GM18861 (cell line): ENCODE measurements around the gene SCN4A.

ENCODE experiments used
- ATAC-seq: cut with Tn5 transposase; IDR thresholded peaks from one replicate; pipeline ENCODE4 v1.9.1; 2021; ENCODE audit not compliant: unreplicated experiment

The SCN4A gene

GRCh38 chr17:63960006-63960405 lies 12.7 kb downstream of the SCN4A start:
- no peak for ATAC-seq

DNA sequence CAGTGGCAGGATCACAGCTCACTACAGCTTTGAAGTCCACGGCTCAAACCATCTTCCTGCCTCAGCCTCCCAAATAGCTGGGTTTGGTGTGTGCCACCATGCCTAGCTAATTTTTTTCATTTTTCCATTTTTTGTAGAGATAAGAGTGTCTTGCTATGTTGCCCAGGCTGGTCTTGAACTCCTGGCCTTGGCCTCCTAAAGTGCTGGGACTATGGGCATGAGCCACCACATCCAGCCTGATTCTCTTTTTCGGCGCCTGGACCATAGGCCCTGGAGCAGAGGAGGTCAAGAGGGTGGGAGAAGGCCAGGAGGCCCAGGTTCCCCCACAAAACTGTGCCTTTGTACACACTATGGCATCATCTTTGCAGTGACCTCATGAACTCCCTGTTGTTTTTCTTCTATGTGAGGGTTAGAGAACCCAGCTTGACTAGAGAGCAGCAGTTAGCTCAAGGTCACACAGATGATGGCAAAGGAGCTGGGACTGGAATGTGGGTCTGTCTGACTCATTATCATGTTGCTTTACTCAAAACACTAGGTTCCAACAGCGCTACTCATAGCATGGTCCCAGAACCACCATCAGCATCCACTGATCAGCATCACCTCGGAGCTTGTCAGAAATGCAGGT lies 16.3 kb downstream of the SCN4A start:
- ATAC-seq, result no peak

DNA sequence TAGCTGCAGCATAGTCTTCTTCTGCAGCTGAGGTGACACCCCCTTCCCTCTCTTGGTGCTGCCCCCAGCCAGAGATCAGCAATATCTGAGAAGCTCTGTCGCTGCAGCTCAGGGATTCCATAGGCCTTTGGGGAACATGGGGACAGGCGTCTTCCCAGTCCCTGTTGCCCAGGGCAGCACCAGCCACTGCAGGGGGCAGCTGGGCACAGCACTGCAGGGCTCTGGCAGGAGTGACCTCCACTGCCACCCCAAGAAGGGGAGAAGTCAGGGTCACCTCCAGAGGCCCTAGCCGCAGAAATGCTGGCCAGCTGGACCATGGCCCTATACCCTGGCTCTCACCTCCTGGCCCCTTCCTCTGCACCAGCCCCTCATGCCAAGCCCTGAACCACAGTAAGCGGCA lies 16.9 kb downstream of the SCN4A start:
- ATAC-seq, result no peak

DNA sequence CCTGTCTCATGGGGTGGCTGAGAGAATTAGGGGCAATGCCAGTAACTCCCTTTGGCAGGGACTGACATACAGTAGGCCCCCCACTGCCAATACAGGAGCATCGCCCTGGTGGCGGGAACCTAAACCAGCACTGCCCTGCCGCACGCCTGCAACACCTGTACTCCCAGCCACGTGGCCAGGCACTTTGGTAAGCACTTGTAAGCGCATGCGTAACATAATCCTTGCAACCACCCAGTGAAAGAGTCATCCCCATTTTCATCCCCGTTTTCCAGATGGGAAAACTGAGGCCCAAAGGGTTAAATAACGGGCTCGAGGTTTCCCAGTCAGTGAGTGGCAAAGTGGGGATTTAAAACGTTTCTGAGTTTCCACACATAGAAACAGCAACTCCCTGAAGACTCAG lies 17.5 kb downstream of the SCN4A start:
- no peak for ATAC-seq

DNA sequence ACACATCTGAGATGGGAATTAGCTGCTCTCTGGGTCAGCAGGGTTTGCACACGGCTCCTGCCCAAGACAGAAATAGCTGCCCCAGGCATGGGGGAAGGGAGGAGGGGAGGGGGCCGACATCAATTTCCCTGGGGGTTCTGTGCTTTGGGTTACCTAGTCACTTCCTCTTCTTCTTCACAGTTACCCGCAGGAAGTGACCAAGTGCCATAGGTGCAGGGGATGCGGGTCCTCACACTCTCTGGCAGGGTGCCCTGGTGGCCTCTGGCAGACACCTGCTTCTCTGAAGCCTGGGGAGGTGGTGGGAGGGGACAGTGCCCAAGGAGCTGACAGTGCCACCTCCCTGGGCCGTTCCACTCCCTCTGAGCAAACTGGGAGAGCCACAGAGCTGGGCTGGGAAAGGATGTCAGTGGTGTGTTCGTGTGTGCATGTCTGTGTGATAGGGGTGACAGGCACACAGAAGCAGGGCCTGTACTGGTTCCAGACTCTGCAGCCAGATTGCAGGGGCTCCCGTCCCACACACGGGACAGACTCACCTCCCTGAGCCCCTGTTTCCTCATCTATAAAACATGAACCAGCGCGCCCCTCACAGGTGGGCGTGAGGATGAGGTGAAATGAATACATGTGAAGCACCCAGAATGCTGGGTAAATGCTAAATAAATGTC lies 18.2 kb downstream of the SCN4A start:
- ATAC-seq, result peak; percentile 63

DNA sequence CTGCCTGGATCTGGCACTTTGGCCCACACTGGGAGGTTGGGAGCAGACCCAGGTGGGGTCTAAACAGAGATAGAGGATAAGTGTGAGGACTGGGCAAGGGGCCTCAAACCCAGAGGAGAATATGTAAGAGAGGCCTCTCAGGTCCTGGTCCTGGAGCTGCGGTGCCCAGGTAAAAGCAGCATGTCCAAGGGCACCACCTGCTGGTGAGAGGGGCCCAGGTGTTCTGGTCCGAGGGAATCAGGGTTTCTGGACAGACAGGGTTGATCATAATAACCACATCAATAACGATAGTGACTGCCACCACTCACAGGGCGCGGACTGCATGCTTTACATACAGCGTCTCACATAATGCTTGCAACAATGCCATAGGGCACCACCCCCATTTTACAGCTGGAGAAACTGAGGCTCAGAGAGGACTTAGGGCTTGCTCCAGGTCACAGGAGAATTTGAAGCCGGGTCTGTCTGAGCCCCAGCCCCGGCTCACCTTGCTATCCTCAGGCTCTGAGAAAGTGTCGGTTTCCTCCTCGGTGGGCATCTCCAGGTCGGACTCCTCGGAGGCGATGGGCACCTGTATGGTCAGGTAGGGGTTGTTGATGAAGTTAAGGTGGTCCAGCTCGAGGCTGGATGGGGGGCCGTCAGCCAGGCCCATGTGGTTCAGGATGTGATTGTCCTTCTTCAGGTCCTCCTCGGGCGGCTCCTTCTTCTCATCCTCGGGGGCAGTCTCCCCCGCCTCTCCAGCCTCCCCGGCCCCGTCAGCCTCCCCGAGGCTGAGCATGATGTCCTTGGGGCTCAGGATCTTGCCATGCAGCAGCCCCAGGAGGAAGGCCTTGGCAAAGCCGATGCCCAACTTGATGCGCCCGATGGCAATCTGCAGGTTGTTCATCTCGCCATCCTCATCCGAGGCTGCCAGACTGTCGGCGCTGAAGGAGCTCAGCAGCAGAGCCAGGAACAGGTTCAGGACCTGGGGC lies 21.5 kb downstream of the SCN4A start:
- ATAC-seq, result no peak

DNA sequence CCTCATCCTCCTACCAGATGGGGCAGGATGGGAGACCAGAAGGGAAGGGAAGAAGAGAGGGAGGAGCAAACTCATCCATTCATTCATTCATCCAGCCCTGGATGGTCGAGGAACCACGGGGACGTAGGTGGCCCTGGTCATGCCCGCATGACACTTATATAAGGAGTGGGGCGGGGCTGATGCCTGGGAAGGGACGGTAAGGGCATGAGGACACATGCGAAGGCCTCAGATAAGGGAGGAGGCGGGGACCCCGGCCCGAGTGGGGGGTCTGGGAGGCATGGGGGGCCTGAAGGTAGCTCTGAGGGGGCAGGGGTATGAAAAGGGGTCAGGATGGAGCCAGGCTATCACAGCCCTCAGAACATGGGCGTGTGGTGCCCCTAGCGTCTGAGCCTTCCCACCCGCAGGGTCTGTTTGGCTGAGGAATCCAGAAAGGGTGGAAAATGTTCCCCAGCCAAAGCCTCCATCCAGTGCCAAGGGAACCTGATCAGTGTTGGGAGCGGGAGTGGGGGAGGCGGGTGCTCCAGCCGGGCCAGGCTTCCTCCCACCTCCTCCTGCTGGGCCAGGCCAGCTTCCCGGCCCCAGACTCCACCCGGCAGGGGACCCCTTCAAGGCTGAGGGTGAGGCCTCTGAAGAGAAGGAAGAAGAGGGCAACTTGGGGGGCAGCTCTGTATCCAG lies 23.0 kb downstream of the SCN4A start:
- no peak for ATAC-seq

DNA sequence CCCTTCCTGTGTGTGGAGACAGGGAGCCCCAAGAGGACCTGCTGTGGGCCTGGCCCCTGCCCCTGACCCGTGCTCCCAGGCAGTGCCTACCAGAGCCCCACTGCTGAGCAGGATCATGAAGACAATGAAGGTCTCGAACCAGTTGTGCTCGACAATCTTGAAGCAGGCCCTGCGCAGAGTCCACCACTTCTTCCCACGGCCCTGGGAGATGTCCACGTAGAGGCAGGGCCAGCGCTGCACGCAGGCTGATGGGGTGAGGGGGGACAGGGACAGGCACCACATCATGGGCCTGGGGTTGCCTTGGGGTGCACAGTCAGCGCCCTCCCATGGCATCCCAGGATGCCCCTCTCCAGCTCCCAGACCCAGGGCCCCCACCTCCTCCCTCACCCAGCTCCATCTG lies 24.2 kb downstream of the SCN4A start:
- ATAC-seq, result no peak

DNA sequence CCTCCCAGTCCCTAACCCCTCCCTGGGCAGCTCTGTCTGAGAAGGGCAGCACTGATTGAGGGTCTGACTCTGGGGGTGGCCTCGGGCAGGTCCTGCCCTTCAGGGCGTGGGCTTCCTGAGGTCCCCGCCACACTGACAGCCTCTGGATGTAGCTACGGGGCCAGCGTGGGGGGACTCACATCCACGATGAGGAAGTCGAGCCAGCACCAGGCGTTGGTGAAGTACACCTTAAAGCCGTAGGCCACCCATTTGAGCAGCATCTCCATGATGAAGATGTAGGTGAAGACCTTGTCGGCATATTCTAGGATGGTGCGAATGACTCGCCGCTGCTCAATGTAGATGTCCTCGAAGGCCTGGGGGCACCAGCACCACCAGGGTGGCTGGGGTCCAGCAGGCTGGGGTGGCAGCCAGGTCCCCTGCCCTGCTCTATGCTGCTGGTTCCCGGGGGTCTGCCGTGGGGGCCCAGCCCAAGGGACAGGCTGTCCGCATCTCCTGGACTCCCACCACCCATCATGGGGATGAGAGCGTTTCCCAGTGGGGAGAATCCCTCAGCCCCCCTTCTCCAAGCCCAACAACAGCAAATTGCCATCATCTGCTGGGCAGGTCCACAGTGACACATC lies 24.9 kb downstream of the SCN4A start:
- no peak for ATAC-seq

GRCh38 chr17:63946440-63947363 lies 26.0 kb downstream of the SCN4A start:
- ATAC-seq, result peak; percentile 36

DNA sequence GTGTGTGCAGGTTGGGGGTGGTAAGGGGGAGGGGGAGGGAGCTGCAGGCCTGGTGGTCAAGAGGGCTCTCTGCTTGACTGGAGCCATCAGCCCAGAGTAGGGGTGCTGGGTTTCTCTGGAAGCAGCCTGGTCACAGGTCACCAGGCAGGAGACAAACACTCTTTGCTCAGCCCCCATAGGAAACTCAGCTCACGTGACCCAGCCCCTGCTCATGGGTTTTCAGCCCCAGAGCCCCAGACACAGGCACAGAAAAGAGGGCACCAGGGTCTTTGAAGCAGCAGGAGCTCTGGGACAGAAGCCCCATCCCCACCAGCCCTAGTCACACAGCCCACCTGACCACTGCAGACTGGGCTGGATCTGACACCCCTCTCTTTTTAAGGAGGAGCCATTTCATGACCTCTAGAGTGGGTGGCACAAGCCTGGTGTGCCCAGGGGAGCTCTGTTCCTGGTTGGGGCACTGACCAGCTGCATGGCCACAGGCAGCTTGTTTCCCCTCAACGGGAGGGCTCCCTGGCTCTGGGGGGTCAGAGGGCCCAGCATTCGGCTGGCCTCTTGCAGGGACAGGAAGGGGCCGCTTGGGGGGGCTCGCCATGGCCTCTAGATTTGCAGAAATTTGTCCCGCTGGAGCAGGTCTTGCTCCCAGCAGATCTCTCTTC lies 26.8 kb downstream of the SCN4A start:
- peak; percentile 52 for ATAC-seq

DNA sequence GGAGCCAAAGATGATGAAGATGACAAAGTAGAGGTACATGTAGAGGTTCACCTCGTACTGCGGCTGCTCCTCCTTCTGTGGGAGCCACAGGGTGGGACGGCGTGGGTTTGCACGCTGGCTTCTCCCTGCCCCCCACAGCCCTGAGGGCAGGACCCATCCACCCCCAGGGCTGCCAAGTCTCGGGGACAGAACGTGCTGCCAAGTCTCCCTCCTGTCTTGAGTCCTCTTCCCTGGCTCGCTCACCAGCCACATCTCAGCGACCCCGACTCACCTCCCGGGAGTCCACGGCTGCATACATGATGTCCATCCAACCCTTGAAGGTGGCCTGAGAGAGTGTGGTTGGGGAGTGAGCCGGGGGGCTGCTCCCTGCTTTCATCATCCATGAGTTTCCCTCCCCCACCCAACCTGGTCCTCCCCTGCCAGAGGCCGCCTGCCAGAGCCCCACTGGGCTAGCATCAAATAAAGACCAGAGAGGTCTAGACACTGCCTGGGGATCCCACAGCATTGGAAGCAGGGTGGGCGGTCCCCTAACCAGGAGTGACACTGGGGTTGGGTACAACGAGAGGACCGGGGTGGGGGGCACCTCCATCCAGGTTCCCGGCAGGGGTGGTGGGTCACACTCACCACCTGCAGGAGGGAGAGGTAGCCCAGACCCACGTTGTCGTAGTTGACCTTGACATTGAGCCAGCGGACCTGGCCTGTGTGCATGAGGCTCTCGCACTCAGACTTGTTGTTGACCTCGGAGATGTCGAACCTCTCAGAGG lies 27.8 kb downstream of the SCN4A start:
- no peak for ATAC-seq

DNA sequence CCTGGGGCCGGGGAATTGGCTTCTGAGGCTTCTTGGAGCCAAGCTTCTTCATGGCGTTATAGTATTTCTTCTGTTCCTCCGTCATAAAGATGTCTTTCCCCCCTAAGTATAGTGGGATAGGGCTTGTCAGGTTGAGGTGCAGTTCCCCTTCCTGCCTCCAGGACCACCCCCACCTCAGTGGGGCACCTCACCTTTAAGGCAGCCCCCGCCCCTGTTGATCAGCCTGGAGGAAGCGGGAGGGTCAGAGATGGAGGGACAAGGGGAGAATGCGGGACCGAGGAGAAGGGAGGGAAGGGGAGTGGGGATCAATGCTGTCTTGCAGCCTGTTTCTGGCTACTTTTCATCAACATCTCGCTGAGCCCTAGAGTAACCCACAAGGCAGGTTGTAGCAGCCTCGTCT lies 29.0 kb downstream of the SCN4A start:
- no peak for ATAC-seq

DNA sequence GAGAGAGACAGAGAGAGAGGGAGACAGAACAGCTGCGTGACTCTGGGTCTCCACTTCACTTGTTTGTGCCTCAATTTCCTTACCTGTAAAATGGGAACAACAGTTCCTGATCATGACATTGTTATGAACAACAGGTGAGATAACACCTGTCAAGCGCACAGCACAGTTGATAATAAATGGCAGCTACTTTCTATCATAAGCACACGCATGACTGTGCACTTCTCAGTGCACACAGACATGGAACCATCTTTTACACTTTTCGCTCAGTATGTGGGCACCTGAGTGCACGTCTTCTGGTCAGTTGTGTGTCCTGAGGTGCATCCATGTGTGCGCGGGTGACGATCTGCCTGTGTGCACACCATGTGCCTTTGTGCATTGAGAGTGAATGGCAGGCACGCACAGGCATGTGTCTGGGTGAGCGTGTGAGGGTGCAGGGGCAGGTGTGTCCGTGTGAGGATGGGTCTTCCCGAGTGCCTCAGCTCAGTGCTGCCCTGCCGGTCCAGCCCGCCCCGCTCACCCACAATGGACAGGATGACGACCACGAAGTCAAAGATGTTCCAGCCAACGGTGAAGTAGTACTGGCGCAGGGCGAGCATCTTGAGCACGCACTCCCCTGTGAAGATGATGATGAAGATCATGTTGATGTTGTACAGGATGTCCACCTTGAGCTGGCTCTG lies 30.3 kb downstream of the SCN4A start:
- no peak for ATAC-seq

GRCh38 chr17:63941751-63942150 lies 31.0 kb downstream of the SCN4A start:
- ATAC-seq, result no peak

DNA sequence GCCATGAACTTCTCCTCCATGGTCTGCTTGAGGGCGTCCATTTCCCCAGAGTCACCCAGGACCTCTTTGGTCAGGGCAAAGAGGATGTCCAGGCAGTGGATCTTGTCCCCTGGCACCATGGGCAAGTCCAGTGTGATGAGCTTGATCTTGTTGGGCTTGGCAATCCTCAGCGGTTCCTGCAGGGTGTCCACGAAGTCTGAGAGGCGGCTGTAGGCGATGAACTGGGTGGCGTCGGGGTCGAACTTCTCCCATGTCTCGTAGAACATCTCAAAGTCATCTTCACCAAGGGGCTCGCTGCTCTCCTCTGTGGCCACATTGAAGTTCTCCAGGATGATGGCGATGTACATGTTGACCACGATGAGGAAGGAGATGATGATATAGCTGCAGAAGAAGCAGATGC lies 31.6 kb downstream of the SCN4A start:
- no peak for ATAC-seq

- no peak for ATAC-seq
These were observed 32.1 kb downstream of the SCN4A start for GRCh38 chr17:63940584-63940983.

DNA sequence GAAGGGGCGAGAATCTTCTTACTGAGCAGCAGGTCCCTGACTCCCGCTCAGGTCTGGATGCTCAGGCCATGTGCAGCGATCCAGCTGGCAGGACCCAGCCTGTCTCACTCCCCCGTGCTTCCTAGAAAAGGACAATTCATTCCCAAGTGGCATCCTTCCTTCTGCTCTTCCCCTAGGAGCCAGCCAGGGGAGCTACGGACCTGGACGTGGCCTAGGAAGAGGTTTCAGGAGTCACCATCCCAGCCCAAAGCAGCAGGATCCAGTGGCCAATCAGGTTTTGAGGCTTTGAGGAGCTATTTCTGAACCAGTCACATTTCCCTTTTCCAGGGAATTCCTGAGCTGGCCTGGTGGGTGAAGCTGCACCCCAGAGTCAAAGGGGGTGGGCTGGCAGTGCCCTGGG lies 32.8 kb downstream of the SCN4A start:
- ATAC-seq, result no peak
